Measurements from ENCODE around the gene ALDH16A1. TPM values are rescaled to one million over a fixed set of nuclear protein-coding genes. Genes with fewer than 3 reads are reported as not detected.

The ALDH16A1 gene
- total and polyA plus RNA-seq, 2 experiments from 2014 or later: 29.9 to 38.7 TPM

DNA sequence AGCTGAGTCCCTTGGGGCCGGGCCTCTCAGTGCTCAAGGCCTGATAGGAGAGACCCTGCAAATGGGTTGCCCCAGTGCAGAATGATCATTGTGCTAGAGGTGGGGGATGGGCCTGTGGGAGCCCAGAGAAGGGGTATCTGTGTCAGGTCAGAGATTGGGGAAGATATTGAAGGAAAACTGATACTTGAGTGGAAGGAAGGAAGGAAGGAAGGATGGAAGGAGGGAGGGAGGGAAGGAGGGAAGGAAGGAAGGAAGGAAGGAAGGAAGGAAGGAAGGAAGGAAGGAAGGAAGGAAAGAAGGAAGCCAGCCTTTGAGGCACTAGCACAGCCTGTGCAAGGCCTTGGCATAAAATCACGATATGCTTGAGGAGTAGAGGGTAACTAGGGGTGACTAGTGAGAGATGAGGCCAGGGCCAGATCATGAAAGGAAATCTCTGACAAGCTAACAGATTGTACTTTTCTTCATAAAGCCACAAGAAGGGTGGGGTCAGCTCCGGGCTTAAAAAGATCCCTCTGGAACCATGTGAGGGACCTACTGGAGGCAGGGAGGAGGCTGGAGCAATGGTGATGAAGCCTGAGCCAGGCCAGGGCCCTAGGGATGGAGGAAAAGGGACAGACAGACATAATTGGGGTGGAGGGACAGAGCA, 41.2 kb upstream of the ALDH16A1 start:
- H3K4me1 ChIP-seq (ENCODE audit: insufficient read depth): no peaks in the 10 kb centered on the region
- no peak overlapping the region for H3K4me3 ChIP-seq
- H3K79me2 ChIP-seq: no peaks in the 10 kb centered on the region
- H3K36me3 ChIP-seq (replicated peaks; ENCODE audit: insufficient read depth, low read depth): no peaks in the 10 kb centered on the region
- no peak overlapping the region for H3K4me2 ChIP-seq
- no peaks in the 10 kb centered on the region for H3K9me3 ChIP-seq (ENCODE audit: low read depth)
- H3K9me2 ChIP-seq (replicated peaks; ENCODE audit: insufficient read depth): no peaks in the 10 kb centered on the region
- no peak overlapping the region for H2AFZ ChIP-seq
- no peak for DNase-seq (ENCODE audit: low spot score)
- no peak overlapping the region for H3K27ac ChIP-seq
- whole genome bisulfite sequencing (ENCODE audit: low lambda C conversion rate, missing lambda C conversion rate): 83% methylated on average over 3 of the region's 3 CpGs
- H4K20me1 ChIP-seq (ENCODE audit: insufficient read depth, poor library complexity, severe bottlenecking): no peaks in the 10 kb centered on the region
- TF ChIP-seq EZH2 (IDR thresholded peaks at IDR 0.05; ENCODE audit: borderline replicate concordance) (no peak), CTCF (IDR thresholded peaks at IDR 0.05; ENCODE audit: poor library complexity) (no peak), EZH2phosphoT487 (IDR thresholded peaks at IDR 0.05; ENCODE audit: low read depth, severe bottlenecking, unreplicated experiment) (no peak)
- peaks cover 7% of the 10 kb centered on the region for H3K27me3 ChIP-seq

GRCh38 chr19:49413348-49413747, 39.7 kb upstream of the ALDH16A1 start:
- H3K79me2 ChIP-seq: no peaks in the 10 kb centered on the region
- H3K4me3 ChIP-seq: no peak overlapping the region
- no peak overlapping the region for H3K4me2 ChIP-seq
- 52% methylated on average over 9 of the region's 9 CpGs for WGBS (ENCODE audit: low lambda C conversion rate, missing lambda C conversion rate)
- no peaks in the 10 kb centered on the region for H3K9me3 ChIP-seq (ENCODE audit: low read depth)
- H3K9me2 ChIP-seq (replicated peaks; ENCODE audit: insufficient read depth): no peaks in the 10 kb centered on the region
- H3K36me3 ChIP-seq (replicated peaks; ENCODE audit: insufficient read depth, low read depth): no peaks in the 10 kb centered on the region
- H2AFZ ChIP-seq: no peak overlapping the region
- H3K27ac ChIP-seq: no peak overlapping the region
- no peaks in the 10 kb centered on the region for H3K4me1 ChIP-seq (ENCODE audit: insufficient read depth)
- H3K27me3 ChIP-seq: peaks cover 20% of the 10 kb centered on the region
- H4K20me1 ChIP-seq (ENCODE audit: insufficient read depth, poor library complexity, severe bottlenecking): no peaks in the 10 kb centered on the region
- DNase-seq (ENCODE audit: low spot score): no peak
- TF ChIP-seq CTCF (IDR thresholded peaks at IDR 0.05; ENCODE audit: poor library complexity): no peak
- no peak for TF ChIP-seq EZH2phosphoT487 (IDR thresholded peaks at IDR 0.05; ENCODE audit: low read depth, severe bottlenecking, unreplicated experiment)
- no peak for TF ChIP-seq EZH2 (IDR thresholded peaks at IDR 0.05; ENCODE audit: borderline replicate concordance)

DNA sequence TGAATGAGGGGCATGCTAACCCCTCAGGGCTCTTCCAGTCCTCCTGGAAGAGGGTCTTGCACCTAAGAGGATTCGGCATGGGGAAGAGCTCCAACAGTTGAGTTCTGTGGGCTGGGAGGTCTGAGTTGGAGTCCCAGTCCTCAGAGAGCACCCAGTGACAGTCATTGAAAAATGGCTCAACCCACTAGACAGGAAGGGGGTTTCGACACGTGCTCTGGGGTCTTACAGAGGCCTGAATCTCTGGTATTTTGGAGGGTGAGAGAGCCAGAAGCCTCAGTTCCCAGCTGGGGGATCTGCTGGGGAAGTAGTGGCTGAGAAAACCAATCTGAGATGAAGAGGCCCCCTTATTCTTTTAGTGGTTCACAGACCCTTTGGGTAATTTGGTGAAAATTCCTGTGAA, 38.8 kb upstream of the ALDH16A1 start:
- Histone ChIP-seq H3K4me2 (no peak overlapping the region), H3K9me3 (ENCODE audit: low read depth) (no peaks in the 10 kb centered on the region), H4K20me1 (ENCODE audit: insufficient read depth, poor library complexity, severe bottlenecking) (no peaks in the 10 kb centered on the region), H3K27ac (no peak overlapping the region), H3K79me2 (no peaks in the 10 kb centered on the region), H3K9me2 (replicated peaks; ENCODE audit: insufficient read depth) (no peaks in the 10 kb centered on the region), H3K27me3 (peaks cover 29% of the 10 kb centered on the region), H3K4me1 (ENCODE audit: insufficient read depth) (no peaks in the 10 kb centered on the region), H3K36me3 (replicated peaks; ENCODE audit: insufficient read depth, low read depth) (no peaks in the 10 kb centered on the region), H2AFZ (no peak overlapping the region), H3K4me3 (no peak overlapping the region)
- WGBS (ENCODE audit: low lambda C conversion rate, missing lambda C conversion rate): 87% methylated on average over 3 of the region's 3 CpGs
- DNase-seq (ENCODE audit: low spot score): no peak
- TF ChIP-seq EZH2phosphoT487 (IDR thresholded peaks at IDR 0.05; ENCODE audit: low read depth, severe bottlenecking, unreplicated experiment): no peak
- TF ChIP-seq CTCF (IDR thresholded peaks at IDR 0.05; ENCODE audit: poor library complexity): no peak
- TF ChIP-seq EZH2 (IDR thresholded peaks at IDR 0.05; ENCODE audit: borderline replicate concordance): no peak
